GM06990 (cell line): ENCODE measurements around the gene CAPS.
"Not testable (repeated sequence)": the region's sequence is repeated elsewhere in the genome, so short reads cannot be mapped to it uniquely, and the experiment has no call there.

Experiments used
- DNase-seq: peaks from one replicate; pipeline ENCODE4 v3.0.0-alpha.2; 2011; ENCODE audit not compliant: insufficient read length; ENCODE audit errors: extremely low read depth
- H3K27me3 ChIP-seq: replicated peaks from 2 replicates; pipeline ENCODE4 v1.6.0; 2011; ENCODE audit warnings: low read length; ENCODE audit not compliant: control insufficient read depth, insufficient read depth
- H3K36me3 ChIP-seq: 2 replicates; pipeline ENCODE4 v1.5.1; 2011; ENCODE audit warnings: low read length; ENCODE audit not compliant: control insufficient read depth, insufficient read depth
- H3K4me3 ChIP-seq: replicated peaks from 2 replicates; pipeline ENCODE4 v1.5.1; 2011; ENCODE audit warnings: low read depth, mild to moderate bottlenecking, control low read depth, low read length
- TF ChIP-seq, protein P1 (sequence below): IDR thresholded peaks from 2 replicates; pipeline ENCODE4 v1.5.1; 2011; ENCODE audit warnings: low read length, control low read depth, mild to moderate bottlenecking, inconsistent platforms; ENCODE audit not compliant: insufficient read depth, poor library complexity, severe bottlenecking

Gene CAPS

DNA sequence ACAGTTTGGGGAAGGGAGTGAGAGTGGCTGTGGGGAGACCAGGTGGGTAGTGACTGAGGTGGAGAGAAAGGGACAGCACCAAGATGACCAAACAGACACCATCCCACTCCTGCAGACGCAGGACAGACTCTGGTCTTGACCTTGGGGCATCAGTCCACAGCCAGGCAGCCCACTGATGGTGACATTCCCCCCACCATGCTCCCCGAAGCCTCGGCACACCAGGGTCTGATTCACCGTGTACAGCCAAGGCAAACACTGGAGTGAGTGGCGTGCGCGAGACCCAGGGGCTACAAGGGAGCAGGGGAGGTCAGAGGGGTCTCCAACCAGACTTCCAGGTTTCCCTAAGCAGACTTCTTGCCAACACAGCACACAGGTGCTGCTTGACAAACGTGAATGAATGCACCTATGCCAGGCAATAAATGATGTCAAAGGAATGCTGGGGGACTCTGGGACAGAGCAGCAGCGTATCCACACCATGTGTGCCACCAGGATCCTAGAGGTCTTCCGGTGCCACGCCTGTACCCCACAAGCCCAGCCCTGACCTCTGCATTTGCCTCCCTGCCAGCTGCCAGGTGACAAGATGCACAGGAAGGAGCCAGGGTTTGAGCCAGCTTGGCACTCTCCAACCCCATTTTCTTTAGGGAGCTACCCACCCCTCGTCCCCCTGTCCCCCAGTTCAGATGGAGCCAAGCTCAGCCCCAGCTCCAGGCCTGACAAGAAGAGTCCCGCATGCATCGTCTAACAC, 45.4 kb downstream of the CAPS start:
- Histone ChIP-seq H3K27me3 (no peaks in the 10 kb centered on the region), H3K4me3 (no peak overlapping the region), H3K36me3 (peaks cover 2% of the 10 kb centered on the region)
- TF ChIP-seq, protein P1, sequence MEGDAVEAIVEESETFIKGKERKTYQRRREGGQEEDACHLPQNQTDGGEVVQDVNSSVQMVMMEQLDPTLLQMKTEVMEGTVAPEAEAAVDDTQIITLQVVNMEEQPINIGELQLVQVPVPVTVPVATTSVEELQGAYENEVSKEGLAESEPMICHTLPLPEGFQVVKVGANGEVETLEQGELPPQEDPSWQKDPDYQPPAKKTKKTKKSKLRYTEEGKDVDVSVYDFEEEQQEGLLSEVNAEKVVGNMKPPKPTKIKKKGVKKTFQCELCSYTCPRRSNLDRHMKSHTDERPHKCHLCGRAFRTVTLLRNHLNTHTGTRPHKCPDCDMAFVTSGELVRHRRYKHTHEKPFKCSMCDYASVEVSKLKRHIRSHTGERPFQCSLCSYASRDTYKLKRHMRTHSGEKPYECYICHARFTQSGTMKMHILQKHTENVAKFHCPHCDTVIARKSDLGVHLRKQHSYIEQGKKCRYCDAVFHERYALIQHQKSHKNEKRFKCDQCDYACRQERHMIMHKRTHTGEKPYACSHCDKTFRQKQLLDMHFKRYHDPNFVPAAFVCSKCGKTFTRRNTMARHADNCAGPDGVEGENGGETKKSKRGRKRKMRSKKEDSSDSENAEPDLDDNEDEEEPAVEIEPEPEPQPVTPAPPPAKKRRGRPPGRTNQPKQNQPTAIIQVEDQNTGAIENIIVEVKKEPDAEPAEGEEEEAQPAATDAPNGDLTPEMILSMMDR = no peak
- DNase-seq = no peak

DNA sequence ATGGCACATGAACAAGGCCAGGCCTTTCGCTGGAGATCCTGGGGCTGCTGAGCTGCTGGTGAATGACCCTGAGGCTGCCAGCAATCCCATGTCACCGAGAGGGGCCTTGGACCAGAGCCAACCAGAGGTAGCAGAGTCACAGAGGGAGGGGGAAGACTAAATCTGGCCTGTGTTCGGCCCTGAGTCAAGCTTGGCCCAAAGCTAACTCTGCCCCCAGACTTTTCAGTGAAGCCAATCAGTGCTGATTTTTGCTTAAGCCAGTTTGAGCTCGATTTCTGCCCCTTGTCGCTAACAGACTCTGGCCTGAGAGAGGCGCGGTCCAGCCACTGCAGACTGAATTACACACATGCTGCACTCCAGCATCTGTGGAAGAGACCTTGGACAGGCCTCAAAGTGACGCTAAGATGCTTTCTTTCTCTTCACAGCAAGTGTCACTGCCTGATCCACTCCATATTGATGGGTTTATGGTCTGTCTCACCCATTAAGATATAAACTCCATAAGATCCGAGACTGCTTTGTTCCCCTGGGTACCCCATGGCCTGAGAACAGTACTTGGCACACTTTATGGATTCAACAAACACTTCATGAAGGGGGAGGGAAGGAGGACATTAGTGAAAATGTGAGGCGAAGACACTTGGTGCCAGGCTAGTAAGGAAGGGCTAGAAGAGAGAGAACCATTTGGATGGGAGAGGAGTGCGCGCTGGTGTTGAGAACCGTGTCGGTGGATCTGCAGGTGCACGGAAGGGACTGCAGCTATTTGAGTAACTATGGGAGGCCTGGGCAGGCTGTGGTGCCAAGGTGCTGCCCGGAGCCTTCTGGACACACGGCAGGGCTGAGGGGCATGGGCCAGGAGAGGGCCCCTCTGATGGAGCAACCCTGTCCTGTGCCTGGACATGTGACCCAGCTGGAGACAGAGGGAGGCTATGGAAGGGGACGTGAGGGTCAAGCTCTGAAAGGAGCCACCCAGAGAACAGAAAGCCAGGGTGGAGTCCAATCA, 46.2 kb downstream of the CAPS start:
- TF ChIP-seq, protein P1 = no peak
- peaks cover 4% of the 10 kb centered on the region for H3K36me3 ChIP-seq
- DNase-seq = no peak
- H3K4me3 ChIP-seq = no peak overlapping the region
- H3K27me3 ChIP-seq = no peaks in the 10 kb centered on the region

DNA sequence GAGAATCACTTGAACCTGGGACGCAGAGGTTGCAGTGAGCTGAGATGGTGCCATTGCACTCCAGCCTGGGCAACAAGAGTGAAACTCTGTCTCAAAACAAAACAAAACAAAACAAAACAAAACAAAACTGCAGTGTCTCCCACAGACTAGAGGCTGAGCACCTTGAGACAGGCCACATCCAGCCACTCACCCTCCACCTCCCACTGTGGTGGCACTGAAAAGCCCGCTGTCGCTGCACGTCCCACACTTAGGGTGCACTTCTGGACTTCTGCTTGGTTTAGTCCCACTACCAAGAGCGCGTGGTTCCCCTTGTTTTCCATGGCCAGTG, 47.6 kb downstream of the CAPS start:
- H3K36me3 ChIP-seq, H3K4me3 ChIP-seq, H3K27me3 ChIP-seq, DNase-seq: not testable (repeated sequence)

DNA sequence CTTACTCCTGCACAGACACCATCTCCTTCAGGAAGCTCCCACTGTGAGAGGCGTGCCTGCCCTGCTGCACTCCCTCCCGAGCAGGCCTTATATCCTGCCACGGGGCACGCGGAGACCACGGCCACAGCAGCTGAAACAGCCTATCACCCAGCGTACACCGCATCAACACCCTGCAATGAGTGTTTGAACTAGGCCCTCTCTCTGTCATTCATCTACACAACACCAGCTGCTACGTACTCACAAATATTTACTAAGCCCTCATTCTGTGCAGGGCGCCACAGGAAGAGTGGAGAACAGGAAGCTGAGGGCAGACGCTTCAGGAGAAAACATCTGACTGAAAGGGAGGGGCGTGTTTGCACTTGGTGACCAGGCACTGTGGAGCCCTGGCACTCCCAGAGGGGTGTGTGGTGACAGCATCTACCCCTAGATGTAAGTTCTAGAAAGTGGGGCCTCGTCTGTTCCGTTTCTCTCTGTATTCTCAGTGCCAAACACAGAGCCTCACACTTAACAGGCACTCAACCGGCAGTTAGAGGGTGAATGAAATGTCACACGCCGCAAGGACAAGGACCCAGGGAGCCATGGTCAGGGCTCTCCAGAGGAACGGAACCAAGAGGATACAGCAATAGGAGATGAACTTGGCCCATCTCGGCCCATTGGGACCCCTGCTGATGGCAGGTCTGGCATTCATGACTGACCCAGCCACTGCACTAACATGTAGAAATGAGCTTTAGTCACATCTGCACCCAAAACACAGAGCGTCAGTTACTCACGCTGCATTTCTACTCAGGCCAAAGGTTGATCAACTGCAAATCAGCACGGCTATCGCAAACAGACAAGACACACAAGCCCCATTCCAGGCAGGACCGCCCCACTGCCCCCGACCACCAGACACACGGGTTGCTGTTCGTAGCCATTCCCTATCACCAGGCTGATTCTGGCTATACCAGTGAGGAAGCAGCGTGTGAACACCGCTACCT, 48.2 kb downstream of the CAPS start:
- TF ChIP-seq, protein P1 = no peak
- Histone ChIP-seq H3K27me3 (no peaks in the 10 kb centered on the region), H3K4me3 (no peak overlapping the region), H3K36me3 (peaks cover 11% of the 10 kb centered on the region)
- DNase-seq = no peak

DNA sequence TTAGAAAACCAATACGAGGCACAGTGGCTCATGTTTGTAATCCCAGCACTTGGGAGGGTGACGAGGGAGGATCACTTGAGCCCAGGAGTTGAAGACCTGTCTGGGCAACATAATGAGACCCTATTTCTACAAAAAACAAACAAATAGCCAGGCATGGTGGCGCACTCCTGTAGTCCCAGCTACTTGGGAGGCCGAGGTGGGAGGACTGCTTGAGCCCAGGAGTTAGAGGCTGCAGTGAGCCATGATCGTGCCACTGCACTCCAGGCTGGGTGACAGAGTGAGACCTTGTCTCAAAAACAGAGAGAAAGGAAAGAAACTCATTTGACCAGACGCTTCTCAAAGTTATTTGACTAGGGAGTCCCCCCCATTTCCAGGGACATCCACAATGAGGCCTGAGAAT, 49.2 kb downstream of the CAPS start:
- H3K27me3 ChIP-seq, H3K4me3 ChIP-seq, DNase-seq: not testable (repeated sequence)
- H3K36me3 ChIP-seq = peaks cover 11% of the 10 kb centered on the region

DNA sequence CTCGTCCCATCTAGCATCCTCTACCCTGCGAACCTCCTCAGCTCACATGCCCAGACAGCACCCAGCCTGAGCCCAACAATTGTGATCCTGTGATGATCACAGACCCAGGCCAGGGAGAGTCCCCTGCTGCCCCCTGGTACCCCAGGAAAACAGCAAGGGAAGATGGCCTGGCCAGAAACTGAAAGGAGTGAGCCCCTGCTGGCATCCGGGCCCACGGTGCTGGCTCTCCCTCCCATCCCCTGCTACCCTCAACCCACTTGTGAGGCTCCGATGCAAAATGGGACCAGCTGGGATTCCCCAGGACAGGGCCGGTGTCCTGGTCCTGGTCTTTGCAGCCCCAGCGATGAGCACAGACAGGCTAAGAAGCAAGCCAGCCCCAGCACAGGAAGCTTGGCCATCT, 49.8 kb downstream of the CAPS start:
- no peaks in the 10 kb centered on the region for H3K27me3 ChIP-seq
- no peak for DNase-seq
- peaks cover 9% of the 10 kb centered on the region for H3K36me3 ChIP-seq
- TF ChIP-seq, protein P1 = no peak
- H3K4me3 ChIP-seq = no peak overlapping the region
